ENCODE data around the gene YTHDC1.

The YTHDC1 gene

GRCh38 chr4:68358988-68359387 is 9.1 kb upstream of the YTHDC1 start:
- no peak for DNase-seq (ENCODE audit: low read depth)

GRCh38 chr4:68352791-68353190 is 2.9 kb upstream of the YTHDC1 start:
- DNase-seq (ENCODE audit: low read depth) = no peak

GRCh38 chr4:68349279-68349648 is 626 bp downstream of the YTHDC1 start:
- no peak for DNase-seq (ENCODE audit: low read depth)

GRCh38 chr4:68348577-68348976 is 1.3 kb downstream of the YTHDC1 start:
- no peak for DNase-seq (ENCODE audit: low read depth)

GRCh38 chr4:68347845-68348244 is 2.0 kb downstream of the YTHDC1 start:
- DNase-seq (ENCODE audit: low read depth) = no peak

- DNase-seq (ENCODE audit: low read depth) = no peak
These were observed 3.4 kb downstream of the YTHDC1 start for GRCh38 chr4:68346461-68346860.

GRCh38 chr4:68344785-68345184 is 5.1 kb downstream of the YTHDC1 start:
- no peak for DNase-seq (ENCODE audit: low read depth)

- no peak for DNase-seq (ENCODE audit: low read depth)
These were observed 5.8 kb downstream of the YTHDC1 start for GRCh38 chr4:68344049-68344448.

GRCh38 chr4:68342134-68342533 is 7.8 kb downstream of the YTHDC1 start:
- DNase-seq (ENCODE audit: low read depth) = no peak

- no peak for DNase-seq (ENCODE audit: low read depth)
These were observed 11.3 kb downstream of the YTHDC1 start for GRCh38 chr4:68338625-68339024.

GRCh38 chr4:68337522-68337921 is 12.4 kb downstream of the YTHDC1 start:
- no peak for DNase-seq (ENCODE audit: low read depth)

- no peak for DNase-seq (ENCODE audit: low read depth)
These were observed 12.9 kb downstream of the YTHDC1 start for GRCh38 chr4:68337004-68337403.

GRCh38 chr4:68336530-68336929 is 13.4 kb downstream of the YTHDC1 start:
- DNase-seq (ENCODE audit: low read depth) = no peak

- no peak for DNase-seq (ENCODE audit: low read depth)
These were observed 23.7 kb downstream of the YTHDC1 start for GRCh38 chr4:68326141-68326540.

- no peak for DNase-seq (ENCODE audit: low read depth)
These were observed 25.2 kb downstream of the YTHDC1 start for GRCh38 chr4:68324519-68325262.

- DNase-seq (ENCODE audit: low read depth) = no peak
These were observed 30.9 kb downstream of the YTHDC1 start for GRCh38 chr4:68319040-68319439.

GRCh38 chr4:68316193-68316969 is 33.5 kb downstream of the YTHDC1 start:
- no peak for DNase-seq (ENCODE audit: low read depth)

- DNase-seq (ENCODE audit: low read depth) = no peak
These were observed 39.1 kb downstream of the YTHDC1 start for GRCh38 chr4:68310651-68311247.

GRCh38 chr4:68304731-68305130 is 45.2 kb downstream of the YTHDC1 start:
- no peak for DNase-seq (ENCODE audit: low read depth)

- no peak for DNase-seq (ENCODE audit: low read depth)
These were observed 50.1 kb downstream of the YTHDC1 start for GRCh38 chr4:68299492-68300457.

GRCh38 chr4:68297137-68297536 is 52.8 kb downstream of the YTHDC1 start:
- DNase-seq (ENCODE audit: low read depth) = no peak

GRCh38 chr4:68291256-68291655 is 58.6 kb downstream of the YTHDC1 start:
- DNase-seq (ENCODE audit: low read depth) = no peak

Measured in T follicular helper cell (primary cell).